Testis (tissue), 2 donors: ENCODE results near the gene IL4I1.

Source experiments
- POLR2A ChIP-seq: fragments of 450-650 bp; IDR thresholded peaks from one replicate; pipeline ENCODE4 v1.6.1; 2017; ENCODE audit warnings: antibody characterized with exemption, mild to moderate bottlenecking, moderate library complexity
- TF ChIP-seq, protein P1 (sequence below), 3 experiments: fragments of 450-650 bp in 2 of 3; fragments of 200-600 bp in 1 of 3; sonication (generic) in 1 of 3; IDR thresholded peaks; one replicate each; pipeline ENCODE4 v1.5.1; 2016 to 2019; ENCODE audit warnings: antibody characterized with exemption in 3 of 3, mild to moderate bottlenecking in 2 of 3, moderate library complexity in 1 of 3

GRCh38 chr19:49850221-49850486, 46.5 kb downstream of the IL4I1 start:
- TF ChIP-seq, protein P1, sequence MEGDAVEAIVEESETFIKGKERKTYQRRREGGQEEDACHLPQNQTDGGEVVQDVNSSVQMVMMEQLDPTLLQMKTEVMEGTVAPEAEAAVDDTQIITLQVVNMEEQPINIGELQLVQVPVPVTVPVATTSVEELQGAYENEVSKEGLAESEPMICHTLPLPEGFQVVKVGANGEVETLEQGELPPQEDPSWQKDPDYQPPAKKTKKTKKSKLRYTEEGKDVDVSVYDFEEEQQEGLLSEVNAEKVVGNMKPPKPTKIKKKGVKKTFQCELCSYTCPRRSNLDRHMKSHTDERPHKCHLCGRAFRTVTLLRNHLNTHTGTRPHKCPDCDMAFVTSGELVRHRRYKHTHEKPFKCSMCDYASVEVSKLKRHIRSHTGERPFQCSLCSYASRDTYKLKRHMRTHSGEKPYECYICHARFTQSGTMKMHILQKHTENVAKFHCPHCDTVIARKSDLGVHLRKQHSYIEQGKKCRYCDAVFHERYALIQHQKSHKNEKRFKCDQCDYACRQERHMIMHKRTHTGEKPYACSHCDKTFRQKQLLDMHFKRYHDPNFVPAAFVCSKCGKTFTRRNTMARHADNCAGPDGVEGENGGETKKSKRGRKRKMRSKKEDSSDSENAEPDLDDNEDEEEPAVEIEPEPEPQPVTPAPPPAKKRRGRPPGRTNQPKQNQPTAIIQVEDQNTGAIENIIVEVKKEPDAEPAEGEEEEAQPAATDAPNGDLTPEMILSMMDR (IDR thresholded peaks at IDR 0.05), result no peak
- no peak for TF ChIP-seq POLR2A
